A673 (cell line): Measurements from ENCODE around the gene TBX1. TPM values are rescaled to one million over a fixed set of nuclear protein-coding genes. Genes with fewer than 3 reads are reported as not detected.

Experiments
- BruUV-seq: library from RNA; stranded (reverse); fragments of 400-500 nt; replicated peaks from 2 replicates; lab custom pipeline; 2021; lab: Mats Ljungman, UMichigan
- CTCF ChIA-PET: fragments of 300-600 bp; sonication (Branson Sonifier 250); formaldehyde crosslinking; loops from one replicate; lab custom pipeline; 2022; ENCODE audit warnings: antibody characterized with exemption; lab: Charles Lee
- POLR2A ChIA-PET: fragments of 300-600 bp; sonication (Branson Sonifier 250); formaldehyde crosslinking; loops from one replicate; lab custom pipeline; 2022; ENCODE audit warnings: antibody characterized with exemption; ENCODE audit not compliant: low non-redundant PET; lab: Charles Lee
- DNase-seq: peaks from one replicate; pipeline ENCODE4 v3.0.0-alpha.2; 2015; ENCODE audit warnings: low spot score
- H3K27ac ChIP-seq: fragments of 200-600 bp; sonication (generic); 2 replicates; pipeline ENCODE4 v1.5.1; 2016; ENCODE audit warnings: mixed run types, low read depth, mild to moderate bottlenecking, mixed read lengths, antibody characterized with exemption, low read length; ENCODE audit not compliant: poor library complexity, severe bottlenecking
- H3K27me3 ChIP-seq: fragments of 200-600 bp; sonication (generic); replicated peaks from 2 replicates; pipeline ENCODE4 v1.6.1; 2017; ENCODE audit warnings: mixed run types, low read depth, mild to moderate bottlenecking, mixed read lengths, antibody characterized with exemption, low read length; ENCODE audit not compliant: insufficient read depth, poor library complexity
- H3K36me3 ChIP-seq: fragments of 200-600 bp; sonication (generic); 2 replicates; pipeline ENCODE4 v1.6.1; 2016; ENCODE audit warnings: mixed run types, mild to moderate bottlenecking, mixed read lengths, antibody characterized with exemption, low read length; ENCODE audit not compliant: insufficient read depth, poor library complexity, severe bottlenecking
- H3K4me1 ChIP-seq: fragments of 200-600 bp; sonication (generic); 2 replicates; pipeline ENCODE4 v1.6.1; 2017; ENCODE audit warnings: mixed run types, mild to moderate bottlenecking, mixed read lengths, antibody characterized with exemption, low read length; ENCODE audit not compliant: insufficient read depth, poor library complexity, severe bottlenecking
- H3K4me3 ChIP-seq: fragments of 200-600 bp; sonication (generic); 2 replicates; pipeline ENCODE4 v1.5.1; 2016; ENCODE audit warnings: low read depth, mixed run types, mild to moderate bottlenecking, mixed read lengths, low read length; ENCODE audit not compliant: poor library complexity, severe bottlenecking
- H3K9me3 ChIP-seq: fragments of 200-600 bp; sonication (generic); 2 replicates; pipeline ENCODE4 v1.6.1; 2016; ENCODE audit warnings: mixed run types, low read depth, mild to moderate bottlenecking, mixed read lengths, antibody characterized with exemption, low read length; ENCODE audit not compliant: poor library complexity, severe bottlenecking
- EZH2 ChIP-seq: fragments of 200-600 bp; sonication (generic); IDR thresholded peaks from 2 replicates; pipeline ENCODE4 v1.6.1; 2017; ENCODE audit warnings: borderline replicate concordance, low read depth, mild to moderate bottlenecking, mixed read lengths, antibody characterized with exemption, low read length; ENCODE audit not compliant: poor library complexity, severe bottlenecking
- intact Hi-C: fragments of 100-400 bp; cut with micrococcal nuclease; formaldehyde crosslinking; loops from one replicate; pipeline ENCODE4 v1.10.0; 2022; ENCODE audit not compliant: unreplicated experiment
- total RNA-seq: library from RNA; stranded (reverse); gene quantifications from 2 replicates; pipeline ENCODE4 v1.2.3, GENCODE V29; 2021
- TF ChIP-seq, protein P1 (sequence below): fragments of 300-800, 200-600 bp; sonication (generic); conservative IDR thresholded peaks from 2 replicates; pipeline ENCODE4 v1.5.1; 2017; ENCODE audit warnings: low read depth, mild to moderate bottlenecking, antibody characterized with exemption, low read length, moderate library complexity, mixed read lengths

Gene TBX1
- total RNA-seq, 1 experiment from 2014 or later, result 3.6 TPM

DNA sequence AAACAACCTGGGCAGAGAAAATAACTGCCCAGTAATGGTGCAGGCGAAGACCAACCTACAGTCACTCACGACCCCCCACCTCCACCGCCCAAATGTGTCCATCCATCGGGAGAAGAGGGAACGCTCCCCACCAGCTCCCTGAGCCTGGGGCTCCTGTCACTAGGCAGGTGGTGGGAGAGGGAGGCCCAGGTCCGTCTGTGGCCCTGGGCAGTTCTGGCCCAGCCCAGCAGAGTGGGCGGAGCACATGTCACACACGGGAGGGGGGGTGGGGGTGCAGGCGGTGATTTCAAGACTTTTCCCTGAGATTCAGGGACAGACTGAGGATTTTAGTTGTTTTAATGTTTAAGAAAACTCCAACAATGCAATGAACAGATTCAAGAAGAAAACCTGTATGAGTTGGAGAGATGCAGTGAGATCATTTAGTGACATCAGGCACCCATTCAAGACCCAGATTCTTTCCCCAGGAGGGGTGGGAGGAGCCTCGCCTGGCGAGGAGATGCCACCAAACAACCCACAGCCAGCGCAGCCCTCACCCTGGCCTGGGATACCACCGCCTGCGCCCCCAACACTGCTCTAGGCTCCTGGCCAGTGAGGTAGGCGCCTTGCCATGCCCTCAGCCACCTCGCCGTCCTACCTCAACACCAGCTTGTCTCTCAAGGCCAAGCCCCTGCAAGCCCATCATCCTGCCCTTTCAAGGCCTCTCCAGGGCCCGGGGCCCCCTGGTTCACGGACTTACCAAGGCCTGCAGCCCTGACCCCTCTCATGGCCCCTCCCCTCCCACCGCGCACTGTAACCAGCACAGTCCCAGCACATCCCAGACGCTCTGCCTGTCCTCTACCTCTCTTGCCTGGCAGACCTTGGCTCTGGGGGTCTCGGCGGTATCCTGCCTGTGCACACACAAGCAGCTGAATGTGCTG, 36.8 kb downstream of the TBX1 start:
- H3K4me1 ChIP-seq, result peaks cover 9% of the 10 kb centered on the region
- BruUV-seq, result no TSS peak
- H3K9me3 ChIP-seq, result peaks cover 5% of the 10 kb centered on the region
- intact Hi-C loops, result no loop called here
- H3K4me3 ChIP-seq, result no peak overlapping the region
- H3K27me3 ChIP-seq, result no peaks in the 10 kb centered on the region
- TF ChIP-seq EZH2, result no peak
- TF ChIP-seq, protein P1, sequence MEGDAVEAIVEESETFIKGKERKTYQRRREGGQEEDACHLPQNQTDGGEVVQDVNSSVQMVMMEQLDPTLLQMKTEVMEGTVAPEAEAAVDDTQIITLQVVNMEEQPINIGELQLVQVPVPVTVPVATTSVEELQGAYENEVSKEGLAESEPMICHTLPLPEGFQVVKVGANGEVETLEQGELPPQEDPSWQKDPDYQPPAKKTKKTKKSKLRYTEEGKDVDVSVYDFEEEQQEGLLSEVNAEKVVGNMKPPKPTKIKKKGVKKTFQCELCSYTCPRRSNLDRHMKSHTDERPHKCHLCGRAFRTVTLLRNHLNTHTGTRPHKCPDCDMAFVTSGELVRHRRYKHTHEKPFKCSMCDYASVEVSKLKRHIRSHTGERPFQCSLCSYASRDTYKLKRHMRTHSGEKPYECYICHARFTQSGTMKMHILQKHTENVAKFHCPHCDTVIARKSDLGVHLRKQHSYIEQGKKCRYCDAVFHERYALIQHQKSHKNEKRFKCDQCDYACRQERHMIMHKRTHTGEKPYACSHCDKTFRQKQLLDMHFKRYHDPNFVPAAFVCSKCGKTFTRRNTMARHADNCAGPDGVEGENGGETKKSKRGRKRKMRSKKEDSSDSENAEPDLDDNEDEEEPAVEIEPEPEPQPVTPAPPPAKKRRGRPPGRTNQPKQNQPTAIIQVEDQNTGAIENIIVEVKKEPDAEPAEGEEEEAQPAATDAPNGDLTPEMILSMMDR, result no peak
- no peak overlapping the region for H3K27ac ChIP-seq
- ChIA-PET POLR2A (no interaction called here), CTCF (no interaction called here)
- H3K36me3 ChIP-seq, result no peaks in the 10 kb centered on the region
- DNase-seq, result no peak

DNA sequence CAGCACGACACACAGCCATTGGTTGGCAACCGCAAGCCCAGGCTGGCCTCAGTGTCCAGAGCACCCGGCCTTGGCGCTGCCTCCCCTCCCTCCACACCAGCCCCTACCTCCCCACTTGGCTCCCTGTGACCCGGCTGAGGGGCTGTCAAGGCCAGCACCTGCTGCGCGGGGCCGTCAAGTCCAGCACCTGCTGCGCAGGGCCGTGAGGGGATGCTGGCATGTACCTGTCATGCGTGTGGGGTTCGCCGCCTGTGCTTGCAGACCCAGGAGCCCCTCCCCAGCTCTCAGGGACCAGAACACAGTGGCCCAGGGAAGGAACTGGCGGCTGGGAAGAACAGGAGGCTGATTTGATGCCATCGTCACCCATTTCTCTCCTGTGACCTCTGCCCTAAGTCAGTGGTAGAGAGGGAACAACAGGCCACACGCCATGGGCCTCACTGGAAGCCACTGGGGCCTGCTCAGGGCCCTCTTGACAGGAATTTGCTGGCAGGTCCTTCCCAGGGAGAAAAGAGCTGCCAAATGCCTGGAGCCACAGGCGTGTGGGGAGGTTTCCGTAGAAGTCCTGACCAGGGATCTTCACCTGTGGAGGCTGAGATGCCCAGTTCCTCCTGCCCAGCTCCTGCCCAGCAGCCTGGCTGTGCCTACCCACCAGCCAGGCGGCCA, 37.6 kb downstream of the TBX1 start:
- no peak for DNase-seq
- no TSS peak for BruUV-seq
- no peaks in the 10 kb centered on the region for H3K27me3 ChIP-seq
- peaks cover 4% of the 10 kb centered on the region for H3K9me3 ChIP-seq
- POLR2A ChIA-PET, result interaction anchor here (0.6 kb wide), 1 partner anchor 147 kb away, joined by 3 read pairs; no protein-coding TSS in a partner anchor
- H3K4me1 ChIP-seq, result peaks cover 9% of the 10 kb centered on the region
- CTCF ChIA-PET, result no interaction called here
- TF ChIP-seq, protein P1, result no peak
- TF ChIP-seq EZH2, result no peak
- H3K4me3 ChIP-seq, result no peak overlapping the region
- intact Hi-C loops, result no loop called here
- H3K27ac ChIP-seq, result no peak overlapping the region
- H3K36me3 ChIP-seq, result no peaks in the 10 kb centered on the region

DNA sequence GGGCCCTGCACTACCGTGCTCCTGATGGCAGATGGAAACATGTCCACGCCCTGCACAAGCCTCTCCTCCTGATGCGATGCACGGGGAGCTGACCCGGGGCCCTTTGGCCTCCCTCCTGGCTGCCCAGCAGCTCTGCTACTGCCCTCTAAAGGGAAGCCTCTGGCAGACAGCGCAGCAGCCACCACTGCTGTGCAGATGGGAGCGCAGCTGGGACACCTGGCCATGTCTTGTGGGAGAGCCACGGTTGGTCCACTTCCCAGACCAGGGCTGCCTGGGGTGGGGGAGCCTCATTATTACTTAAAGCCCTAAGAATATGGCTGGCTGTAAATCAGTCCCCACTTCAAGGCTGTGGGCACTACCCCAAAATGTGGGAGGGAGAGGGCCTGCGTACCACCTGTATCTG, 38.3 kb downstream of the TBX1 start:
- CTCF ChIA-PET, result no interaction called here

More for the DNA sequence above, 38.3 kb downstream of the TBX1 start:
- no peak overlapping the region for H3K27ac ChIP-seq
- H3K27me3 ChIP-seq, result no peaks in the 10 kb centered on the region
- DNase-seq, result no peak
- H3K4me3 ChIP-seq, result no peak overlapping the region
- no peaks in the 10 kb centered on the region for H3K36me3 ChIP-seq
- no peaks in the 10 kb centered on the region for H3K9me3 ChIP-seq
- peaks cover 9% of the 10 kb centered on the region for H3K4me1 ChIP-seq
- TF ChIP-seq, protein P1, result no peak
- no peak for TF ChIP-seq EZH2
- BruUV-seq, result no TSS peak
- intact Hi-C loops, result no loop called here
- POLR2A ChIA-PET, result no interaction called here
